A549 treated with dexamethasone at 1 μM for 4 hours (cell line): ENCODE data around the gene TAGAP. TPM values are rescaled to one million over a fixed set of nuclear protein-coding genes. Genes with fewer than 3 reads are reported as not detected.

Experiments used
- total RNA-seq: library from RNA; stranded (reverse); fragments of 200-300 nt; extraction: Qiagen RNA extraction; gene quantifications from 5 replicates; pipeline ENCODE4 v1.2.3, GENCODE V29; 2022

Gene TAGAP, protein sequence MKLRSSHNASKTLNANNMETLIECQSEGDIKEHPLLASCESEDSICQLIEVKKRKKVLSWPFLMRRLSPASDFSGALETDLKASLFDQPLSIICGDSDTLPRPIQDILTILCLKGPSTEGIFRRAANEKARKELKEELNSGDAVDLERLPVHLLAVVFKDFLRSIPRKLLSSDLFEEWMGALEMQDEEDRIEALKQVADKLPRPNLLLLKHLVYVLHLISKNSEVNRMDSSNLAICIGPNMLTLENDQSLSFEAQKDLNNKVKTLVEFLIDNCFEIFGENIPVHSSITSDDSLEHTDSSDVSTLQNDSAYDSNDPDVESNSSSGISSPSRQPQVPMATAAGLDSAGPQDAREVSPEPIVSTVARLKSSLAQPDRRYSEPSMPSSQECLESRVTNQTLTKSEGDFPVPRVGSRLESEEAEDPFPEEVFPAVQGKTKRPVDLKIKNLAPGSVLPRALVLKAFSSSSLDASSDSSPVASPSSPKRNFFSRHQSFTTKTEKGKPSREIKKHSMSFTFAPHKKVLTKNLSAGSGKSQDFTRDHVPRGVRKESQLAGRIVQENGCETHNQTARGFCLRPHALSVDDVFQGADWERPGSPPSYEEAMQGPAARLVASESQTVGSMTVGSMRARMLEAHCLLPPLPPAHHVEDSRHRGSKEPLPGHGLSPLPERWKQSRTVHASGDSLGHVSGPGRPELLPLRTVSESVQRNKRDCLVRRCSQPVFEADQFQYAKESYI
- not detected in 5 replicates for total RNA-seq

DNA sequence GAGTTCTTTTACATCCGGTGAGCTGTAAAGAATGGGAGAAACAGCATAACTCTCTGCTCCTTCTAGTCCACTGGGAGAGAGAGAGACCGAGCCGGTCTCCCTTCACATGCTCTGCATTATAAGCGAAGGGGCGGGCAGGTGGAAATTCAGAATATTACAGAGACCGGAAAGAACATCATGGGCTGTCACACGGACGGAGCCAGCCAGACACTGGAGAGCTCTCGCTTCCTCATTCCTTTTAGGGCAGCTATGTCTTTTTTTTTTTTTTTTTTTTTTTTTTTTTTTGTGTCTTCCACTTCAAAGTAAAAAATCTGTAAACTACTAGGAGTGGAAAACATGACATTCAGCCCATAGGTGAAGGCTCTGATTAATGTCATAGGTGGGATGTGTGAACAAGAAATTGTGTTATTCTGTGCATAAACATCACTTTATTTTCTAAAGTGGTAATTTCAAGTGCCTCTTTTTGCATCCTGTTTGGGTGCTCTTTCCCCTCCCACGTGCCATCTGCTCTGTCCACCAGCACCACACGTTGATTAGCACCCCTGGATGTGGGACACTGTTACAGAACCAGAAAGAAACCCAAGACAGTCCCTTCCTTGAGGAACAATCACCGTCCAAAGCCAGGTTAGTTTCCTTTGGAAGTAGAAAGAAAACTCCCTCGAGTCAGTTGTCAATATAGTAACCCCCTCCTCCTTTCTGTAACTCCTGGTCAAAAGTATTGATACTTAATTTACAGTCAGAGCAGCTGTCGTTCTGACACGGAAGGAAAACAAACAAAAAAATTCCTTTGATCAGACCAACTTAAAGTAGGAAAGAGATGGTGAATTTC is at the start of gene TAGAP:
TAGAP (minus strand) TSS at position 93 of the 829 bp plus-strand sequence. CDS start 845 bp downstream, outside the sequence.

DNA sequence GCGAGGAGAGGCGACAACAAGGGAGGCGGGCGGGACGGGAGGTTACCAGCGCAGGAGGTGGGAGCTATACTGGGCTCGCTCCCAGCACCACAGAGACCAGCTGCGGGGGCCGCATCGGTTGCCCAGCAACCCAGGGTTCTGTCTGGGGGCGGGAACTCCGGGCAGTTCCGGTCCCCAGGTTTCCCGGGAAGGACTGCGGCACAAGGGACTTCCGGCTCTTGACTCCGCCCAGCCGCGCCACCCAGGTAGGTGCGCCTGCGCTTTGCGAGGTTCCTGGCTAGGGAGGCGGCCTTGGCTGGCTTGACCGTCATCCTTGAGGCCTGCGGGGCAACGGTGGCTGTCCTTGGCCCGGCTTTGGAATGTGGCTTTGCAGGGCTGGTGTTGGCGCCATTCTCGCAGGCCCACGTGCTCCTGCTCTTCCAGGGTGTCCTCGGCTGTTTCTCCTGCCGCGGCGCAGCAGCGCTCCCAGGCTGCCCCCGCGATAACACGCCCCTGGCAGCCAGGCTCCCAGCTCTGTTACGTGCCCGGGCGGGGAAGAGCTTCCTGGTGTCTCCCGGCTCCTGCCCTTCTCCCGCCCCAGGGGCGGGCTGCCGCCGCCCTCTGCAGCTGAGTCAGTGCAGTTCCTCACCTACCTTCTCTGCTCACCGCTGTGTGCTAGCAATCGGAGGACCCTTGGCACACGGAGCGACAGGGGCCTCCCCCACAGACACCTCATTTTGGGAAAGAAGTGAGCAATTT is 45.0 kb downstream of the TAGAP start, which contains the start of gene RSPH3:
RSPH3 (minus strand) TSS at position 537 of the 738 bp plus-strand sequence. CDS start 652 bp downstream, outside the sequence.

Other genes starting within 250 kb of the TAGAP start
- gene EZR, start 225.6 kb downstream of the TAGAP start, total RNA-seq: 454 to 533 TPM (median 502 TPM) in 5 replicates
- gene RSPH3, start 44.8 kb downstream of the TAGAP start, total RNA-seq: 3.7 to 5.9 TPM (median 5.4 TPM) in 5 replicates
- 0.08 to 0.14 TPM (median 0.11 TPM) in 5 replicates for gene FNDC1, start 124.4 kb upstream of the TAGAP start, total RNA-seq